DOHH2 (cell line): ENCODE measurements around the gene FHOD3.

Source experiments
- EZH2phosphoT487 ChIP-seq: fragments of 200-600 bp; sonication (generic); IDR thresholded peaks from 2 replicates; pipeline ENCODE4 v1.6.1; 2017; ENCODE audit warnings: borderline replicate concordance, mild to moderate bottlenecking, antibody characterized with exemption, low read length, moderate library complexity, mixed read lengths
- TF ChIP-seq, protein P1 (sequence below): fragments of 200-600 bp; sonication (generic); IDR thresholded peaks from one replicate; pipeline ENCODE4 v1.5.1; 2014; ENCODE audit warnings: antibody characterized with exemption, mild to moderate bottlenecking, low read depth, low read length; ENCODE audit not compliant: poor library complexity, severe bottlenecking

DNA sequence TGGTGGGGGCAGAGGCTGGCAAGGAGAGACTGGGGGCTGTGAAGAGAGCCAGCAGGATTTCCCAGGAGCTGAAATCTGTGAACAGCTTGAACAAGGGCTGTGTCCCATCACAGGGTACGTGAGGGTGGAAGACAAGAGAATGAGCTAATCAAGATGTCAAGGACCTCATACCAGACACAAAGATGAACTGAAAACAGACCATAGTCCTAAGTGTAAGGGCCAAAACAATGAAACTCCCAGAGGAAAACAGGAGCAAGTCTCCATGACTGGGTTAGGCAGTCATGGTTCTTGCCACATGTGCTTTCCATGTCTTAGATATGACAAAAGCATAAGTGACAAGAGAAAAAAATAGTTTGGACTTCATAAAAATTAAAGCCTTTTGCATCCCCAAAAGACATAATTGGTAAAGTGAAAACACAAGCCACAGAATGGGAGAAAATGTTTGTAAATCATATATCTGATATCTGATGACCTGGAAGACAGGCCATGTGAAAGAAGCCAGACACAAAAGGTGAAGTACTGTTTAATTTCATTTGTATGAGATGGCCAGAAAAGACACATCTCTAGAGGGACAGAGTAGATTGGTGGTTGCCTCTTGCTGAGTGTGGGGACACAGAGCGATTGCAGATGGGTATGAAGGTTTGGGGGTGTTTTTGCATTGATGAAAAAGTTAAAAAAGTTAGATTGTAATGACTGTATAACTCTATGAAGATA, 67.6 kb downstream of the FHOD3 start:
- TF ChIP-seq, protein P1, sequence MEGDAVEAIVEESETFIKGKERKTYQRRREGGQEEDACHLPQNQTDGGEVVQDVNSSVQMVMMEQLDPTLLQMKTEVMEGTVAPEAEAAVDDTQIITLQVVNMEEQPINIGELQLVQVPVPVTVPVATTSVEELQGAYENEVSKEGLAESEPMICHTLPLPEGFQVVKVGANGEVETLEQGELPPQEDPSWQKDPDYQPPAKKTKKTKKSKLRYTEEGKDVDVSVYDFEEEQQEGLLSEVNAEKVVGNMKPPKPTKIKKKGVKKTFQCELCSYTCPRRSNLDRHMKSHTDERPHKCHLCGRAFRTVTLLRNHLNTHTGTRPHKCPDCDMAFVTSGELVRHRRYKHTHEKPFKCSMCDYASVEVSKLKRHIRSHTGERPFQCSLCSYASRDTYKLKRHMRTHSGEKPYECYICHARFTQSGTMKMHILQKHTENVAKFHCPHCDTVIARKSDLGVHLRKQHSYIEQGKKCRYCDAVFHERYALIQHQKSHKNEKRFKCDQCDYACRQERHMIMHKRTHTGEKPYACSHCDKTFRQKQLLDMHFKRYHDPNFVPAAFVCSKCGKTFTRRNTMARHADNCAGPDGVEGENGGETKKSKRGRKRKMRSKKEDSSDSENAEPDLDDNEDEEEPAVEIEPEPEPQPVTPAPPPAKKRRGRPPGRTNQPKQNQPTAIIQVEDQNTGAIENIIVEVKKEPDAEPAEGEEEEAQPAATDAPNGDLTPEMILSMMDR, result no peak
- TF ChIP-seq EZH2phosphoT487, result no peak
